GM21528 (cell line): ENCODE results near the gene ASCL2.

Source experiments
- ATAC-seq: cut with Tn5 transposase; IDR thresholded peaks from one replicate; pipeline ENCODE4 v1.9.1; 2021; ENCODE audit warnings: mild to moderate bottlenecking, moderate library complexity; ENCODE audit not compliant: unreplicated experiment, low FRiP score

Gene ASCL2

GRCh38 chr11:2263071-2263565 is 7.3 kb downstream of the ASCL2 start:
- no peak for ATAC-seq

GRCh38 chr11:2262301-2263070 is 7.9 kb downstream of the ASCL2 start:
- ATAC-seq: no peak

GRCh38 chr11:2261436-2262230 is 8.8 kb downstream of the ASCL2 start:
- ATAC-seq: no peak

- ATAC-seq: no peak
Measured at GRCh38 chr11:2260491-2261364, 9.7 kb downstream of the ASCL2 start.

GRCh38 chr11:2259897-2260451 is 10.4 kb downstream of the ASCL2 start:
- no peak for ATAC-seq

GRCh38 chr11:2259466-2259830 is 10.9 kb downstream of the ASCL2 start:
- ATAC-seq: no peak

- ATAC-seq: no peak
Measured at GRCh38 chr11:2258501-2259465, 11.6 kb downstream of the ASCL2 start.

- no peak for ATAC-seq
Measured at GRCh38 chr11:2256951-2257700, 13.3 kb downstream of the ASCL2 start.

- ATAC-seq: no peak
Measured at GRCh38 chr11:2256293-2256913, 14.0 kb downstream of the ASCL2 start.

GRCh38 chr11:2252018-2252417 is 18.4 kb downstream of the ASCL2 start:
- ATAC-seq: no peak

- ATAC-seq: no peak
Measured at GRCh38 chr11:2251138-2251537, 19.2 kb downstream of the ASCL2 start.

GRCh38 chr11:2250485-2250884 is 19.9 kb downstream of the ASCL2 start:
- ATAC-seq: no peak

- no peak for ATAC-seq
Measured at GRCh38 chr11:2250041-2250440, 20.3 kb downstream of the ASCL2 start.

GRCh38 chr11:2249189-2249916 is 21.0 kb downstream of the ASCL2 start:
- ATAC-seq: no peak

GRCh38 chr11:2248762-2249161 is 21.6 kb downstream of the ASCL2 start:
- no peak for ATAC-seq

- ATAC-seq: no peak
Measured at GRCh38 chr11:2248242-2248641, 22.1 kb downstream of the ASCL2 start.

- no peak for ATAC-seq
Measured at GRCh38 chr11:2247496-2247895, 22.9 kb downstream of the ASCL2 start.

GRCh38 chr11:2240834-2241233 is 29.6 kb downstream of the ASCL2 start:
- no peak for ATAC-seq
